ENCODE data around the gene HECW1.

DNA sequence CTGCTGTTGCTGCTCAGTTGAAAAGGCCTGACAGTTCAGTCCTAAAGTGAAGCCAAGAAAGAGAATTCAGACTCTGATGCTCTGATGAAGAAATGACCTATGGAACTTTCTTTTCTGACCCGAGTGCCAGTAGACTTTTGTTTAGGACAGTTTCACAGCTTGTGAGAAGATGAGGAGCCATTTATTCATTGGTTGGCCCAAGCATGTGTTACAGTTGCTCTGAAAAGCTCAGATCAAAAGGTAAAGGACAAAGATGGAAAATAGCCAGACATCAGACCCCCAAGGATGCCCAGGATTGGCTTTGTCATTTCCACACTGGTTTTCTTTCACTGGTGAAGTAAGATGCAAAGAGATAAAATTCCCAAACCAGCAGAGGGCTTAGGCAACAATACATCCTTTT, 321.2 kb downstream of the HECW1 start:
- TF ChIP-seq, protein P1, sequence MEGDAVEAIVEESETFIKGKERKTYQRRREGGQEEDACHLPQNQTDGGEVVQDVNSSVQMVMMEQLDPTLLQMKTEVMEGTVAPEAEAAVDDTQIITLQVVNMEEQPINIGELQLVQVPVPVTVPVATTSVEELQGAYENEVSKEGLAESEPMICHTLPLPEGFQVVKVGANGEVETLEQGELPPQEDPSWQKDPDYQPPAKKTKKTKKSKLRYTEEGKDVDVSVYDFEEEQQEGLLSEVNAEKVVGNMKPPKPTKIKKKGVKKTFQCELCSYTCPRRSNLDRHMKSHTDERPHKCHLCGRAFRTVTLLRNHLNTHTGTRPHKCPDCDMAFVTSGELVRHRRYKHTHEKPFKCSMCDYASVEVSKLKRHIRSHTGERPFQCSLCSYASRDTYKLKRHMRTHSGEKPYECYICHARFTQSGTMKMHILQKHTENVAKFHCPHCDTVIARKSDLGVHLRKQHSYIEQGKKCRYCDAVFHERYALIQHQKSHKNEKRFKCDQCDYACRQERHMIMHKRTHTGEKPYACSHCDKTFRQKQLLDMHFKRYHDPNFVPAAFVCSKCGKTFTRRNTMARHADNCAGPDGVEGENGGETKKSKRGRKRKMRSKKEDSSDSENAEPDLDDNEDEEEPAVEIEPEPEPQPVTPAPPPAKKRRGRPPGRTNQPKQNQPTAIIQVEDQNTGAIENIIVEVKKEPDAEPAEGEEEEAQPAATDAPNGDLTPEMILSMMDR (IDR thresholded peaks at IDR 0.05) = no peak
- no peak for TF ChIP-seq CEBPB (IDR thresholded peaks at IDR 0.05)
- no peak for TF ChIP-seq RNF2 (IDR thresholded peaks at IDR 0.05; ENCODE audit: borderline replicate concordance, low read depth)
- TF ChIP-seq, protein P2, sequence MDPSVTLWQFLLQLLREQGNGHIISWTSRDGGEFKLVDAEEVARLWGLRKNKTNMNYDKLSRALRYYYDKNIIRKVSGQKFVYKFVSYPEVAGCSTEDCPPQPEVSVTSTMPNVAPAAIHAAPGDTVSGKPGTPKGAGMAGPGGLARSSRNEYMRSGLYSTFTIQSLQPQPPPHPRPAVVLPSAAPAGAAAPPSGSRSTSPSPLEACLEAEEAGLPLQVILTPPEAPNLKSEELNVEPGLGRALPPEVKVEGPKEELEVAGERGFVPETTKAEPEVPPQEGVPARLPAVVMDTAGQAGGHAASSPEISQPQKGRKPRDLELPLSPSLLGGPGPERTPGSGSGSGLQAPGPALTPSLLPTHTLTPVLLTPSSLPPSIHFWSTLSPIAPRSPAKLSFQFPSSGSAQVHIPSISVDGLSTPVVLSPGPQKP (IDR thresholded peaks at IDR 0.05; ENCODE audit: low read depth, low read length) = no peak
- no peak for TF ChIP-seq JUNB (IDR thresholded peaks at IDR 0.05)
- TF ChIP-seq, protein P3, sequence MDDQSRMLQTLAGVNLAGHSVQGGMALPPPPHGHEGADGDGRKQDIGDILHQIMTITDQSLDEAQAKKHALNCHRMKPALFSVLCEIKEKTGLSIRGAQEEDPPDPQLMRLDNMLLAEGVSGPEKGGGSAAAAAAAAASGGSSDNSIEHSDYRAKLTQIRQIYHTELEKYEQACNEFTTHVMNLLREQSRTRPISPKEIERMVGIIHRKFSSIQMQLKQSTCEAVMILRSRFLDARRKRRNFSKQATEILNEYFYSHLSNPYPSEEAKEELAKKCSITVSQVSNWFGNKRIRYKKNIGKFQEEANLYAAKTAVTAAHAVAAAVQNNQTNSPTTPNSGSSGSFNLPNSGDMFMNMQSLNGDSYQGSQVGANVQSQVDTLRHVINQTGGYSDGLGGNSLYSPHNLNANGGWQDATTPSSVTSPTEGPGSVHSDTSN (IDR thresholded peaks at IDR 0.05) = no peak
